NCI-H2227 (cell line): ENCODE data around the gene SLC37A3.
"Not testable (repeated sequence)": the region's sequence is repeated elsewhere in the genome, so short reads cannot be mapped to it uniquely, and the experiment has no call there.

Experiments
- DNase-seq: peaks from one replicate; lab custom pipeline; 2025; ENCODE audit not compliant: unreplicated experiment; lab: John Stamatoyannopoulos, UW

Gene SLC37A3

DNA sequence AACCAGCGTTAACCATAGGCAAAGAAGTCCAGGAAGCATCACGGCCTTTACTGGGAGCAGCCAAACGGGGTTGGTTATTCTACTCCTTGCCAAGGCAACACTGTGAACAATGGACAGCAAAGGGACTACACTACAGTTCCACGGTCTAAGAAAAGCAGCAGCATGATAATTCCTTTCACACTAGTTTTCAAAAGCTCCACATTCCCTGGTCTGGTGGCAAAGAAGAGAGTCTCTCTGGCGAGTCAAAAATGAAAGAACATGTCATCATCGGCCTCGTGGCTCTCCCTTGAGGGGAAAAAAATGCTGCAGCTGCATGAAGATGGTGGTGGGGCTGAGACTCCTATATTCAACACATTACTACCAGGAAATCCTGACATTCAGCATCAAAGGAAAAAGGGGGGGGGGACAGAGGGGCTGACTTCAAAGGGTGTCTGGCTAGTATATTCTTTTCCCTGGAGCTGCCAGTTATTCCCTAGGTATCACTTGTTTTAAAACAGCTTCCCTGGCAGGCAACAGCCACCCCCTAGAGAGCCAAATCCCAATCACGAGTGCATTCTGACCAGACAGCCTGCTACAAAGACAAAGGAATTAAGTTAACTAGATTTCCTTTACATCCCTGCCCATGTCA, 49.1 kb downstream of the SLC37A3 start:
- DNase-seq = no peak

DNA sequence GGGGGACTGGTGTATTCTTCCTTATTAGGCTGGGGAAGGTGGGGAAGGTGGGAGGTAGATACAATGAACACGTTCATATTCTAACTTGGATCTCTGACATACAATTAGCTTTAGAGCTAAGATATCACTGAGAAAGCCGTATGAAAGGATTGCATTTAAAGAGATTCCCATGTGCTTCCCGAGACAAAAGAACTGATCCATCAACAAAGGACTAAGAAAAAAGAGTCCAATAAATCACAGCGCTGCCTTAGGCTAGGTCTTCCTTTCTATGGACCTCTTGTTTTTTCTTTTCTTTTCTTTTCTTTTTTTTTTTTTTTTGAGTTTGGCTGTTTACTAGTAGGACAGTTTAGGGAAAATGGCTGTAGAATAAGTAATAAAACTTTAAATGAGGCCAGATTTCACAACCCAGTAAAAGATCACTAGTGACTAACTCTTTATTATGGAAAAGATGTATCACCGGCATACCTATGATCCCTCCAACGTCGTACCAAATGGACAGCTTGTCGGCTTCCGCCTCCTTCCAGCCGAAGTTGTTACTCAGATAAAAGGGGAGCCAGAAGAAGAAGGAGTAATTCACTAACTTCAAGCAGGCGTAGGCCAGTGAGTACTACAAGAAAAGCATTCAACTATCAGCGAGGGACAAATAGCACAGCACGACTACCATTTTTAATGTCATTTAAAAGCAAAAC, 50.0 kb downstream of the SLC37A3 start:
- no peak for DNase-seq

DNA sequence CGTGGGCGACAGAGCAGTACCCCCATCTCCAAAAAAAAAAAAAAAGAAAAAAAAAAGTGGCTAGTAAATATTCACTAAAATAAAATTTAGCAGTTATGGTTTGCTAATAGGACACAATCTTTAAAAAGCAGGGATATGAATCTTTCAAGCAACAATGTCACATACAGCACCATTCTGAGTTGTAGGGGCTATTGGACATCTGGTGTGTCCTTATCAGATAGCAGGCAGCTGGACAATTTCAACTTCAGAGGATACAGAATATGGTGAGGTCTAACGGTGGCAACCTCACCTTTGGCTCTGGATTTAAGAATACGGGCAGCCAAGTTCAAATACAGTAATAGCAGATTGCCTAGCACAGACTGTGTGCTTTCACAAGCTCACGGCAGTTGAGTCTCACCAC, 51.1 kb downstream of the SLC37A3 start:
- DNase-seq = no peak

DNA sequence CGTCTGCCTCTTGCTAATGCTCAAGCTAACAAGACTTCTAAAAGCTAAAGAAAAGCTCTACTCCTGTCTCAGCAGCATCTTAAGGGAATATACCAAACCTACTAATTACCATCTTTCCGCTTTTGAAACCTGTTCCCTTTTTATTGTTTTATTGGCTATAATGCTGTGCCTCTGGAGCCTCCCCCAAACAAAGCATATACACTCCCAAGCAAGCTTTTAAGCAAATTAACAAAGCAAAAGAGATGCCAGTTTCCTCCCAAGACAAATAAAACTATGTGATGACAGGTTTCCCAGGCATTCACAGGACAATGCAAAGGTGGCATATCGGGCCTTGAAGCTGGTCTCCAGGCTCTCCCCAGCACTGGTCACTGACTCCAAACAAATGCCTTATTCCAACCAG, 52.9 kb downstream of the SLC37A3 start:
- DNase-seq = no peak

- peak; percentile 64 for DNase-seq
Observed at GRCh38 chr7:140342727-140343514, 55.4 kb downstream of the SLC37A3 start.

GRCh38 chr7:140338959-140339358, 59.4 kb downstream of the SLC37A3 start:
- DNase-seq = not testable (repeated sequence)

- no peak for DNase-seq
Observed at GRCh38 chr7:140334341-140335057, 63.8 kb downstream of the SLC37A3 start.

- no peak for DNase-seq
Observed at GRCh38 chr7:140333686-140334085, 64.6 kb downstream of the SLC37A3 start.

DNA sequence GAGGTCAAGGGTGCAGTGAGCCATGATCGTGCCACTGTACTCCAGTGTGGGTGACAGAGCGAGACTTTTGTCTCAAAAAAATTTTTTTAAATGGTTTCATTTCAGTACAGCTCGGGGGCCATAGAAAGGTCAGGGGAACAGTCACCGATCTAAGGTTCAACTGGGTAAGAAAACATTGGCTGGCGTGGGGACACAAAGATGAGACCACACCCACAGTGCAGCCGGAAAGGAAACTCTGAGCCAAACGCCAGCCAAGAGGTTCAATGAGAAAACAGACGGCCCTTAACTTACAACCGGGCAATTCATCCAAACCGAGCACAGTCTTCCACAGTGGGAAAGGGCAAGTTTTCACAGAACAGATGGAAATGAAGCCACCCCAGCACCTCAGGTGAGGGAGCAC, 65.1 kb downstream of the SLC37A3 start:
- no peak for DNase-seq

DNA sequence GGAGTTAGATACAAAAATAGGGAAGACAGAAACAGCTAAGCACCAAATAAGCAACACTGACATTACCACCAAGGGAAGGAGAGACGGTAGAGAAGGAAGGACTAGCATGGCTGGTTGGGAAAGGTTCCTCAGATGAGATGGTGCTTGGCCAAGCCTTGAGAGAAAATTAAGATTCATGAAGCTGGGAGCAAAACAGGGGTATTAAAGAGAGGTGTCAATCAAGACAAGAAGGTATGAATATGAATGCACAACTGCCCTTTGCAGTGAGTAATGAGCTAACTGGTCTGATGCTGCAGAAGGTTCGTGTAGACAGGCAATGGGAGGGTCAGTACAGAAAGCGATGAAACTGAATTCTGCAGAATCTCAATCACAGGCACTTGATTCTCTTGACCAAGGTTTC, 67.7 kb downstream of the SLC37A3 start:
- DNase-seq = no peak

GRCh38 chr7:140330128-140330527, 68.2 kb downstream of the SLC37A3 start:
- peak; percentile 45 for DNase-seq

- DNase-seq = no peak
Observed at GRCh38 chr7:140327261-140327661, 71.1 kb downstream of the SLC37A3 start.

DNA sequence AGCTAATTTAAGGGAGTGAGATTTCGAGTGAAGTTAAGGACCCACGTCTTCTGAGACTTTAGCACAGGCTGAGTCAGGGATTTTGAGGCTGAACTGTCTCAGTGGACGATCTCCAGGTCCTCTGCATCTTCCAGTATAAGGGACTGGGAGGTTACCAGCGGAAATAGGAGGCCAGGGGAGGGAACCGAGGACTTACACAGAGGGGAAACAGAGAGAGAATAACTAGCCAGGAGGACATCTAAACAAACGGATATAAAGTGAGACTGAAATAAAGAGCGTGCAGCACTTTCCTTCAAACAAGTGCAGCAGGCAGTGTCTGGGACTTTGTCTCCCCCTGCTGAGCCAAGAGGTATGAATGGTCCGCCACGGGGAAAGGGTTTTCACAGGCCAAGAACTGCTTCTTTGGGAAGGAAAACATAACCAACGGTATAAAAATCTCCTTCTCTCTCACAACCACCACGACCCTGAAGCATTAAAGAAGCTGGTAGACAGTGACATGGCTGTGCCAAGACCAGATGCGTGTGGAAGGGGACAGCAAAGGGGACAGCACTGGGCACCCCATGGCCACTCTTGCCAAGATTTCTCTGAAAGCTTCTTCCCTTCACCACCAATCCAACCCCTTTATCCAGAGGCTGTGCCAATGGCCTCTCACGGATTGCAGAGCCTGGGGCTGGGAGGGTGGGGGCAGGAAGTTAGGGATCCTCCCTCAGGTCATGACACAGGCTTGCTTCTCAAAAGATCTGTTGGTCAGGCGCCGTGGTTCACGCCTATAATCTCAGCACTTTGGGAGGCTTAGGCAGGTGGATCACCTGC, 72.0 kb downstream of the SLC37A3 start:
- DNase-seq = peak; percentile 75

DNA sequence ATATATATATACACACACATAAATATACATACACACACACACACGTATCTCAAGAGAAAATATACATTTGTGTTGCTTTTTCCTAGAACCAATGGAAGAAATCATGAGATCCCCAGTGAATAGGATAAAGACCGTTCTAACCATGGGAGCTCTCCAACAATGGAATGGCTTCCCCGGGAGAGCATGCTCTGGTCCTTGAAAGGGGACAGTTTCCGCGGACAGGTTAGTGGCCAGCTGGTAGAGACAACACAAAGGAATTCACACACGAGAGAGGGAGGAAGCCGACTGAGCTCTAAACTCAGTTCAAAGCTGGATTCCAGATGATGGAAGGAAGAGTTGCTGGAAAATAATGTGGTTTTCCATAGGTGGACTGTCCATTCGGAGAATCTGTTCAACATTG, 72.7 kb downstream of the SLC37A3 start:
- DNase-seq = no peak

- DNase-seq = no peak
Observed at GRCh38 chr7:140324714-140325113, 73.6 kb downstream of the SLC37A3 start.

DNA sequence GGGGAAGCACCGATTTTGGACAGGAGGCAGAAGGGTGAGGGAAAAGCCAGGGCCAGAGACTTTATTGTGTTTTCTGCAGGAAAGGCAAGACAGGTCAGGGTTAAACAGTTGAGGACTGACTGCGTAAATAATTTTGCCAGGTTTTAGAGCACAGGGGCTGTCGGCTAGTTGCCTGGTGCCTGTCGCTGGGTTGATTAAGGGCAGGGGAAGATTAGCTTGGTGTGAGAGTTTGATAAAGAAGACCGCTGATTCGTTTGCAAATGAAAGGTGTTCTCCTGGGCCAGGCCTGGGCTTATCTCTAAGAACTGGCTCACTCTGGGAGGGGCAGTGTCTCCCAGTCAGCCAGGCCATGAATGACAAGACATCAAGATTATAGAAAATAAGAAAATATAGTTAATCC, 75.6 kb downstream of the SLC37A3 start:
- no peak for DNase-seq

GRCh38 chr7:140320078-140320477, 78.3 kb downstream of the SLC37A3 start:
- DNase-seq = not testable (repeated sequence)

- no peak for DNase-seq
Observed at GRCh38 chr7:140317999-140318398, 80.3 kb downstream of the SLC37A3 start.

- no peak for DNase-seq
Observed at GRCh38 chr7:140317597-140317996, 80.7 kb downstream of the SLC37A3 start.

GRCh38 chr7:140316165-140316661, 82.1 kb downstream of the SLC37A3 start:
- no peak for DNase-seq
